GM18520 (cell line): ENCODE results near the gene ZNRF3.
"Not testable (repeated sequence)": the region's sequence is repeated elsewhere in the genome, so short reads cannot be mapped to it uniquely, and the experiment has no call there.

ENCODE experiments used
- ATAC-seq: cut with Tn5 transposase; IDR thresholded peaks from one replicate; pipeline ENCODE4 v1.9.1; 2021; ENCODE audit not compliant: unreplicated experiment

ZNRF3 gene

GRCh38 chr22:28883917-28884746, 760 bp downstream of the ZNRF3 start:
- ATAC-seq: no peak

GRCh38 chr22:28884747-28885350, 1.5 kb downstream of the ZNRF3 start:
- ATAC-seq: no peak

- no peak for ATAC-seq
Observed at GRCh38 chr22:28885939-28886338, 2.6 kb downstream of the ZNRF3 start.

GRCh38 chr22:28886679-28887078, 3.3 kb downstream of the ZNRF3 start:
- ATAC-seq: not testable (repeated sequence)

DNA sequence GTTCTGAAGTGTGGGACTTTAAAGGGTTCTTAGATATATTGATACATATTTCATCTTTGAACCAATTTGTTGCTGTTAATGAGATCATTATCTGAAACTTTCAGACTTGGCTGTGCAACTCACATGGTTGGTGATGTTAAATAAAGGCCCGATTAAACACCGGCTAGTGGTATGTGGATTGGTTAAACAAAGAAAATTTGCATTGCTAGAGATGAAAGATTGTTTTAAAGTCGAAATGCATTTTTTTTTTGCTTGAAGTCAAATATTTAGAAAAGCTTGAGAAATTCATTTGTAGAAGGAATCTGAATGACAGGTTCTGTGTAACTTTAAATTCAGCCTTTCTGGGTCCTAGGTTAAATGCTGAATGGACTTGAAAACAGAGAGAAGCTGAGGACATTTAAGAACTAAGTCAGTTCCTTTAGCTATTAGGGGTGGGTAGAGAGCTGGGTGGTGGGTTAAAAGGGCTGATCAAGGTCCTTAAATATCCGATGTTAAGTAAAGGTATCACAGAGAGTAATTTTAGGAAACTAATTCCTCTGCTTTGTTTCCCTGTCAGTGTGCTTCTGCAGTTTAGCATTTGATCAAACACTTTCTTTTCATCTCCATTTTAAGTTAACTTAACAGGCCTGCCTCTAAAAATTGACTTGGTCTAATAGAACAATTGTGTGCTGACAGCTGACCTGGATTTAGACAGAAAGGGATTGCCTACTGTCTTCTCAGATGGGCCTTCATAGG, 4.5 kb downstream of the ZNRF3 start:
- no peak for ATAC-seq

- no peak for ATAC-seq
Observed at GRCh38 chr22:28889478-28890024, 6.2 kb downstream of the ZNRF3 start.

GRCh38 chr22:28891156-28891733, 7.9 kb downstream of the ZNRF3 start:
- no peak for ATAC-seq

- ATAC-seq: no peak
Observed at GRCh38 chr22:28892175-28892731, 8.9 kb downstream of the ZNRF3 start.

- ATAC-seq: no peak
Observed at GRCh38 chr22:28893810-28894209, 10.4 kb downstream of the ZNRF3 start.

- no peak for ATAC-seq
Observed at GRCh38 chr22:28894334-28894733, 11.0 kb downstream of the ZNRF3 start.

GRCh38 chr22:28894807-28895206, 11.4 kb downstream of the ZNRF3 start:
- no peak for ATAC-seq

GRCh38 chr22:28896611-28897010, 13.2 kb downstream of the ZNRF3 start:
- no peak for ATAC-seq

DNA sequence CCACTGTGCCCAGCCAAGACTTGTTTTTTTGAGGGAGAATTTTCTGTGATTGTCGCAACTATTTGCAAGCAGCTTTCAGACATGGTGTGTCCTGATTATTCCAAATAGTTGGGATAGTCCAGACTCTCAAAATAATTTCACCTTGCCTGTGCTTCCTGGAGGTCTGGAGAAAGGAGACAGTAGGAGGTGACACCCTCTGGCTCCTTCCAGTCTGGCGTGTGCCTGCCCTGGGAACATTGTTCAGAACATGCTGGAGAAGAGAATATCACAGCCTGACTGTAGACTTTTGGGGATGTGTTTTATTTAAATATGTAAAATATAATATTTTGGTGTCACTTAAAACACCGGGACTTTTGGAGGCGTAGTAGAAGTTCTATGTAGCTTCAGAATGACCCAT, 14.9 kb downstream of the ZNRF3 start:
- no peak for ATAC-seq

DNA sequence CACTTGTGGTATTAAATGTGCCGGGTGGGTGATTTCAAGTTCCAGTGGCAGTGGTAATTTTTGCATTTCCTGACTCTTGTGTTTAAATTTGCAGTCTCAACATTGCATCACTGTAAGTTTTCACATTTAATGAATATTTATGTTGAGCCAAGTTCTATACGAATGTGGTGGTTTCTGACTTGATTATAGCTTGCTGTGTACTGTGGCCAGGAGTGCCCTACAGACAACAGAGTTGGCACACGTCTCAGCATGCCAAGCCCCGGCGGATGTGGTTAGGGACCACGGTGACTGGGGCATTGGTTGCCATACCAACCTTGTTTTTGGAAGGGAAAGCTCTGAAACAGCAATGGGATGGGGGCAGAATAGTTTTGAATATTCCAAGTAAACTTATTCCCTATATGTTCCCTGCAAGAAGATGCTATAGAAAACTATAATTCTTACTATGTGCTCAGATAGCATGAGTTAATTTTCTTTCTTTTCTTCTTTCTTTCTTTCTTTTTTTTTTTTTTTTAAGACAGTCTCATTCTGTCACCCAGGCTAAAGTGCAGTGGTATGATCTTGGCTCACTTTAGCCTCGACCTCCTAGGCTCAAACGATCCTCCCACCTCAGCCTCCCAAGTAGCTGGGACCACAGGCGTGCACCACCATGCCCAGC, 16.0 kb downstream of the ZNRF3 start:
- no peak for ATAC-seq

GRCh38 chr22:28900379-28900925, 17.1 kb downstream of the ZNRF3 start:
- ATAC-seq: no peak

- no peak for ATAC-seq
Observed at GRCh38 chr22:28902490-28902889, 19.1 kb downstream of the ZNRF3 start.

DNA sequence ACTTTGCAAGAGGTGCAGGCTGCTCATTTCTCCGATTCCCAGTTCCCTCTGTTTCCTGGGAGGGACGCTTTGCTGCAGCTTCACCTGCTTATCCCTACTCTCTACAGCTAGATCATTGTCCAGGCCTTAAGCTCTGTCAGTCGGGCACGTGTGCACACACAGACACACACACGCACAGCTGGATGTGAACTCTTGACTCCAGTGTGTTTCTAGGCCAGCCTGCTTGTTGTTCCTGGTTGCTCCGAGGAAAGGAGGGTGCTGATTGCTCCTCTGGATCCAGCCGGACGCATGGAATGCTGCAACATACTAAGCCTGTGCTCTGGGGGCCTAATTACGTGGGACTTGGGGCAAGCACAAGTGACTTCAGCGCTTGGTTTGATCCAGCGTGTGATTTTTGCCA, 19.7 kb downstream of the ZNRF3 start:
- no peak for ATAC-seq

DNA sequence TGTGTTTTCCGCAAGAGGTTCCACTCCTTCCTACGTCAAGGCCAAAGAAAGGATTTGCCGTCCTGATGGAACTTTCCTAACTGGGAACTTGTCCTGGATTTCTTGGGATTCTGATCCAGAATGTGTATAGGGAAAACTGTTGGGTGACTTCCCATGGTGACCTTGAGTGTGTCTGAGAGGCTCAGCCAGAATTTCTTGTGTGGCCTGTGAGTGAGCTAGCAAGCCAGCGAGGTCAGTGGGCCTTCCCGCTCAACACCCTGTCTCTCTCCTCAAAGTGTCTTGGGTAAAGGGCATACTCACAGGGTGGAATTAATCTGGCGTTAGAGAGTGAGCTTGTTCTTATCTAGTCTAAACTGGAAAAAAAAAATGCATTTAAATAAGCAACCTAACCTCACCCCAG, 20.4 kb downstream of the ZNRF3 start:
- no peak for ATAC-seq

DNA sequence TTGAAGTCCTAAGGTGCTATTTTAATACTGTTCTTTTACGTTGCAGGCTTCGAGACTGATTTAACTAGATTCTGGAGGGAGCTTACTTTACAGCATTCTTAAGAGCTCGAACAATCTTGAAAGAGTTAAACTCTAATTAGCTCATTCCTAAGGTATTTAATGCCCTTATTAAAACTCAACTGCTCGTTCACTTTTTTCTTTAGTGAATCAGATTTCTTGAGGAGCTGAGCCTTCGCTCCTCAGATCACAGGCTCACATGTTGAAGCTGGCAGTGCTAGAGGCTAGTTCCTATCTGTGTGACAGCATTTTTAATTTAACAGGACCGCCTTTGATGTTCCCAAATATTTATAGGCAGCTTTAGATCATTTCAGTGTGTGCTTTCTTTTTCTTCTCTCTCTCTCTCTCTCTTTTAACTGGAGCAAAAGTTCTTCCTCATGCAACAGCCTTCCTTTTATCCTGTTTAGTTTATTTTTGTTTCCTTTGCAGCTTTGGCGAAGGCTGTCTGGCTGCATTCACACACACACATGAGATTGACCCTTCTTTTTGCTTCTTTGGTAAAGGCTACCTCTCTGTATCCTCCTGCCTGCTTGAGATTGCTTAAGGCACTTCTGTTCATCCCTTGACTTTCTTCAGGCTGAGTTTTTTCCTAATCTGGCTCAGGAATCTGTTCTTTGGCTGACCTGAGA, 21.0 kb downstream of the ZNRF3 start:
- no peak for ATAC-seq
